GM19467 (cell line): ENCODE results near the gene DLK2.
"Not testable (repeated sequence)": the region's sequence is repeated elsewhere in the genome, so short reads cannot be mapped to it uniquely, and the experiment has no call there.

Source experiments
- ATAC-seq: cut with Tn5 transposase; IDR thresholded peaks from one replicate; pipeline ENCODE4 v1.9.1; 2021; ENCODE audit warnings: mild to moderate bottlenecking, moderate library complexity; ENCODE audit not compliant: unreplicated experiment

DLK2 gene

DNA sequence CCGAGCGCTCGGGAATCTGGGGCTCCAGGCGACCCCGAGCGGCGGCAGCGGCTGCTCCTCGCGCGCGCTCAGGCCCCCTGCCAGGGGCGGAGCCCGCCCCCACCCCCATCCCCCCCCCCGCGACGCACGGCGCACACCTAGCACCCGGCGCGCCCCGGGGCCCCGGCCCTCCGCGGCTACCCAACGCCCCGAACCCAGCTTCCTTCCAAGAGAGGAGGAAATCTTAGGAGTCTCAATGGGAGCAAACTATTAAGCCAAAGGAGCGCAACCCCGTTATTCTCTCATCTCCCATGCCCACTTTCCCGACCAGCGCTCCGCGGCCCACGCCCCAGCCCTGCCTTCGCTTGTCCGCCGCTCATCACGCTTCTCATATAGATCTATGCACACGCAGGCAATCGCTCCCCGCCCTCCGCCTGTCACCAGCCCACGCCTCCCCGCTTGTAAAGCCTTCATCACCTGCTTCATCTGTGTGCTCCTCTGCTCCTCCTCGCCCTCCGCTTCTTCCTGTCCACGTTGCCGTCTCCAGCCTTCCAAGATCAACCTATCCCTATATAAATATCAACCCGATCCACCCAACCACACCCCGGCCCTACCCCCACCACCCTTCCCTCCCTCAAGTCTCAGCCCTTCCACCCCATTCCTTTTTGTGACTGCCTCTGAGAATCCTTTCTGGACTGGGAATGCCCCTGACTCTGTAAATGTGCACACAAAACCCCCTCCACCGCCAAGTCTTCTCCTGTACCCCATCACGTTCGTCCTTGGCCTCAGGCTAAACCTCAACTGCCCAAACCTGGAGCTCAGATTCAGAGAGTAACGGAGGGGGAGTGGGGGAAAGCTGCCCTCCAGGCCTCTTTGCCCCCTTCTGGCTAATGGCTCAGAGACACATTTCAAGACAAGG is at the start of gene DLK2:
Gene DLK2 (minus strand): TSS at position 18 of the 898 bp plus-strand sequence. CDS start 723 bp downstream, outside the sequence.
- ATAC-seq = no peak

- no peak for ATAC-seq
Observed at GRCh38 chr6:43503443-43503842, 48.1 kb upstream of the DLK2 start.

GRCh38 chr6:43502666-43503065 is 47.3 kb upstream of the DLK2 start:
- no peak for ATAC-seq

- ATAC-seq = no peak
Observed at GRCh38 chr6:43500921-43501320, 45.6 kb upstream of the DLK2 start.

DNA sequence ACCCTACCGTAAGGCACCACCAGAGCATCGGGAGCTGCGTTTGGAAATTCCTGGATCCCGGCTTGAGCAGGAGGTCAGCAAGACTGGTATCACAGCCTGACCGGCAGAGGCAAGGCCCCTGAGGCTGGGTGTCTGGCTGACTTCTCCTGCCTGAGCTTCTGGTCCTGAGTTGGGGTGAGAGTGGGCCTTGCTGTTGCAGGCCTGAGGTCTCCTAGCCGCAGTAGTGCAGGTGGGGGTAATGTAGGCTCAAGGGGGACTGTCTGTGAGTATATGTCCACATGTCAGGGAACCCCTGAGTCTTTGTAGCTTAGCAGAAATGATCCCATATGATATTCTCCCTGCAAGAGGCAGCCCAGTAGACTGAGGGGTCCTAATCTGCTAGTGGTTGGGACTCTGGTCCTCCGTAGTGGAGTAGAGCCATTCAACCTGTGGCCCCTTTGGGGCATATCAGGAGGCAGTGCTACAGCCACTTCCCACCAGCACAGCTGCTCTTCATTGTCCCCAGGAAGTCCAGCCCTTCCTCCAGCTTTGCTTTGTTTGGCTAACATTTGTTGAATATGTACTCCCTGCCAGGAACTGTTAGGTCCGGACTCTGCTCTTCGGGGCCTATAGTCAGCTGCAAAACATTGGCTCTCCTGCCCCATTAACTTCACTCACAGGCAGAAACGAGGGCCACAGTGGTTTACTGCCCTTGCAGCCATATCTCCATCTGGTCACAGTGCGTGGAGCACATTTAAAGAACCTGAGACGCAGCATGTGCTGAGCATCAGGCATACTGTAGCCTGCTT is 43.9 kb upstream of the DLK2 start:
- no peak for ATAC-seq

DNA sequence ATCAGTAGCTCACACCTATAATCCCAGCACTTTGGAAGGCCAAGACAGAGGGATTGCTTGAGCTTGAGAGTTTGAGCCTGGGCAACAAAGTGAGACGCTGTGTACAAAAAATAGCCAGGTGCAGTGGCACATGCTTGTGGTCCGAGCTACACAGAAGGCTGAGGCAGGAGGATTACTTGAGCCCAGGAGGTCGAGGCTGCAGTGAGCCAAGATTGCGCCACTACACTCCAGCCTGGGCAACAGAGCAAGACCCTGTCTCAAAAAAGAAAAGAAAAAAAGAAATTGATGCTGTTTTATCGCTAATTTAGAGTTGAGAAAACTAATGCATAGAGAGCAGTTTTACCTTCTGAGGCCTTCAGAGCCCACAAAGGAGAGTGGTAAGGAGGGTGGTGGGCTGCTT is 42.9 kb upstream of the DLK2 start:
- not testable (repeated sequence) for ATAC-seq

GRCh38 chr6:43497689-43498088 is 42.3 kb upstream of the DLK2 start:
- ATAC-seq = no peak

DNA sequence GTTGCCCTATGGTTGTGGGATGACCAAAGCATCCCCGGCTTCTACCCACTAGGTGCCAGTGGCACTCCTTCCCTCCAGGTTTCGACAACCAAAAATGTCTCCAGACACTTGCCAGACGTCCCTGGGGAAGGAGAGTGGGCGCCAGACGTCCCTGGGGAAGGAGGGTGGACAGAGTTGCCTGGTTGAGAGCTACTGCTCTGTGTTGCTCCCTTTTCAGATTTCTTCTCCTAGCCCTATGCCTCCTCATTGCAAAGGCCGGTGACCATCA is 41.7 kb upstream of the DLK2 start:
- no peak for ATAC-seq

GRCh38 chr6:43496370-43497128 is 41.2 kb upstream of the DLK2 start:
- ATAC-seq = no peak

DNA sequence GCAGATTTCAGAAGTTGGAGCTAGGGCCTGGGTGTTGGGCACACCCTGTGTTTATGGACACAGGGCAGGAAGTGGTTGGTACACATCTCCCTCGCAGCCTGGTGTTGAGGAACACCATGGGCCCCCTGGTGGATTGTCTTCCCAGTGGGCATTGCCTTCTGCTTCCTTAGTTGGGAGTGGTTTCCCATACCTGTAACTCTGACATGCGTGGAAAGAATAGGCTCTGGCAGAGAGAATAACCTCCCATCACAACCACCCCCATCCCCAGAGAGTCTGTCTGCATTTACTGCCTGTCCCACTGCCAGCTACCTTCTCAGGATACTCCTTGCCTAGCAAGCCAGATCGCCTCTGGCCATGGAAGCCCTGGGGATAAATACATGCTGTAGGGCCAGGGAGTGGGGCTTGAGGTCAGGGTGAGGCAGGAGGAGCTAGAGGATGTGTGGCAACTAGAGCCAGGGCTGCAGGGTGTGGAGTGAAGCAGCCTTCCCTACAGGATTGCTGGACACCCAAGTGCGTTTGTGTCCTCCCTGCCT is 40.1 kb upstream of the DLK2 start:
- ATAC-seq = no peak

DNA sequence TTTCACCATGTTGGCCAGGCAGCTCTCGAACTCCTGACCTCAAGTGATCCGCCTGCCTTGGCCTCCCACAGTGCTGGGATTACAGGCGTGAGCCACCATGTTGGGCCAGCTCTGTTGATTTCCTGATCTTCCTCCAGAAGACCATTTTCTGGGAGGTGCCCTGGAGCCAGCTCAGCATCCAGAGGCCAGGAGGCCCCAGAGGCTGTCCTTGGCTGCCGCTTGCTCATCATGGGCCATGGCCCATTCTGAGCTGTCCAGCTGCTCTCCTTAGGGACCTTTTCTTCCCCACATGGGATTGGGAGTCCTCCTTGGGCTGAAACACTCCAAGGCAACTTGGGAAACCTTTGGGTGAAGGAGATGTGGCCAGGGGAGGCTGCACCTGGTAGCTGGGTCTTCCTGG is 39.4 kb upstream of the DLK2 start:
- no peak for ATAC-seq

- ATAC-seq = no peak
Observed at GRCh38 chr6:43494321-43494720, 39.0 kb upstream of the DLK2 start.

GRCh38 chr6:43493833-43494232 is 38.5 kb upstream of the DLK2 start:
- ATAC-seq = no peak

DNA sequence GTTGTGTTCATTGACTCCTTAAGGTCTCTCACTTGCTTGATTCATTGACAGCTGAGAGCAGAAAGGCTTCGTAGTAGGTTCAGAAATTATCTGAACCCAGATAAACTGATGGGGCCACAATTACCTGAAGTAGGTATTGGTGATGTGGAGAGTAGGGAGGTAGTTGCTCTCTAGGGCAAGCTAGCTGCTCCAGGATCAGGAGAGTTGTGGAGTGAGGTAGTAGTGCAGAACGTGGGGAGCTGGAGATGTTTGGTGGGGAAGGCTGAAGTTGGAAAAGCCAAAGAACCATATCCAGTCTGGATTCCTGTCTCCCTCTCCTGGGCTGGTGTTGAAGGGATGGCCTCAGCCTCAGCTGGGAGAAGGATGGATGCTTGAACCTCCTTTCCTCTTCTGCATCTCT is 37.9 kb upstream of the DLK2 start:
- ATAC-seq = no peak

GRCh38 chr6:43492673-43493072 is 37.3 kb upstream of the DLK2 start:
- no peak for ATAC-seq

- no peak for ATAC-seq
Observed at GRCh38 chr6:43491750-43492661, 36.7 kb upstream of the DLK2 start.

GRCh38 chr6:43490523-43490939 is 35.2 kb upstream of the DLK2 start:
- ATAC-seq = no peak

GRCh38 chr6:43489277-43490072 is 34.1 kb upstream of the DLK2 start:
- no peak for ATAC-seq

- ATAC-seq = no peak
Observed at GRCh38 chr6:43488667-43489276, 33.4 kb upstream of the DLK2 start.
